Stimulated activated CD8-positive, alpha-beta memory T cell treated with anti-CD3 and anti-CD28 coated beads, Interleukin-4, amount 100 ng/mL, for 1 hour (primary cell): Measurements from ENCODE around the gene SLC16A10.
A peak's percentile ranks its signal among the peaks of the same experiment; 100 is the strongest.

ENCODE experiments used
- DNase-seq, 2 donors: peaks; one replicate each; pipeline ENCODE4 v3.0.0-alpha.2; 2020; ENCODE audit warnings: low read depth in 2 of 2, low spot score in 1 of 2

The SLC16A10 gene

GRCh38 chr6:111258010-111258409 is 170.7 kb downstream of the SLC16A10 start:
- no peak for DNase-seq

GRCh38 chr6:111258615-111259088 is 171.3 kb downstream of the SLC16A10 start:
- DNase-seq = no peak

- peak; percentile 99 for DNase-seq
Observed at GRCh38 chr6:111259089-111259831, 172.0 kb downstream of the SLC16A10 start.

- no peak for DNase-seq
Observed at GRCh38 chr6:111260570-111261298, 173.4 kb downstream of the SLC16A10 start.

GRCh38 chr6:111263837-111264236 is 176.5 kb downstream of the SLC16A10 start:
- no peak for DNase-seq

GRCh38 chr6:111265842-111266241 is 178.5 kb downstream of the SLC16A10 start:
- DNase-seq = no peak

GRCh38 chr6:111266276-111266675 is 179.0 kb downstream of the SLC16A10 start:
- no peak for DNase-seq

GRCh38 chr6:111267764-111268333 is 180.5 kb downstream of the SLC16A10 start:
- DNase-seq = no peak

GRCh38 chr6:111269401-111269970 is 182.2 kb downstream of the SLC16A10 start:
- DNase-seq = no peak

GRCh38 chr6:111270121-111270520 is 182.8 kb downstream of the SLC16A10 start:
- DNase-seq = no peak

GRCh38 chr6:111274593-111275217 is 187.4 kb downstream of the SLC16A10 start:
- DNase-seq = no peak

GRCh38 chr6:111276335-111276734 is 189.0 kb downstream of the SLC16A10 start:
- no peak for DNase-seq

GRCh38 chr6:111276736-111277135 is 189.4 kb downstream of the SLC16A10 start:
- no peak for DNase-seq

GRCh38 chr6:111277819-111278218 is 190.5 kb downstream of the SLC16A10 start:
- no peak for DNase-seq

- DNase-seq = no peak
Observed at GRCh38 chr6:111278731-111279130, 191.4 kb downstream of the SLC16A10 start.

GRCh38 chr6:111280445-111280955 is 193.2 kb downstream of the SLC16A10 start:
- no peak for DNase-seq
